Liver (tissue), 9 donors: ENCODE data around the gene CTSE. TPM values are rescaled to one million over a fixed set of nuclear protein-coding genes. Genes with fewer than 3 reads are reported as not detected.

Experiments used
- DNase-seq: peaks from one replicate; pipeline ENCODE4 v3.0.0-alpha.2; 2017; ENCODE audit warnings: low spot score
- H3K27ac ChIP-seq, 2 donors: one replicate each; pipeline ENCODE4 v1.7.0; 2013; ENCODE audit warnings: inconsistent platforms in 2 of 2, low read length in 2 of 2, control low read depth in 1 of 2, low read depth in 1 of 2, mild to moderate bottlenecking in 1 of 2
- H3K27me3 ChIP-seq, 4 donors: one replicate each; pipeline versions ENCODE4 v1.6.1 to v1.7.0; 2013; ENCODE audit warnings: low read length in 3 of 4, inconsistent platforms in 1 of 4, mild to moderate bottlenecking in 1 of 4, moderate library complexity in 1 of 4; ENCODE audit not compliant: control insufficient read depth in 4 of 4, insufficient read depth in 4 of 4
- H3K36me3 ChIP-seq, 4 donors: one replicate each; pipeline versions ENCODE4 v1.6.1 to v1.7.0; 2013; ENCODE audit warnings: low read length in 3 of 4, mild to moderate bottlenecking in 3 of 4, low read depth in 1 of 4, moderate library complexity in 1 of 4; ENCODE audit not compliant: control insufficient read depth in 4 of 4, insufficient read depth in 3 of 4
- H3K4me1 ChIP-seq, 4 donors: one replicate each; pipeline versions ENCODE4 v1.6.1 to v1.7.0; 2013; ENCODE audit warnings: low read length in 3 of 4, mild to moderate bottlenecking in 3 of 4, moderate library complexity in 1 of 4; ENCODE audit not compliant: control insufficient read depth in 4 of 4, insufficient read depth in 4 of 4
- H3K4me3 ChIP-seq, 3 donors: one replicate each; pipeline versions ENCODE4 v1.6.1 to v1.7.0; 2013; ENCODE audit warnings: low read length in 3 of 3, control low read depth in 1 of 3, low read depth in 1 of 3, mild to moderate bottlenecking in 1 of 3
- H3K9ac ChIP-seq, 2 donors: one replicate each; pipeline ENCODE4 v1.7.0; 2013; ENCODE audit warnings: low read length in 2 of 2, mild to moderate bottlenecking in 2 of 2, moderate library complexity in 2 of 2, control low read depth in 1 of 2, low read depth in 1 of 2
- H3K9me3 ChIP-seq, 4 donors: one replicate each; pipeline versions ENCODE4 v1.6.1 to v1.7.0; 2013; ENCODE audit warnings: low read length in 3 of 4; ENCODE audit not compliant: control insufficient read depth in 4 of 4
- ATF3 ChIP-seq: IDR thresholded peaks from 2 replicates; pipeline ENCODE4 v1.6.1; 2016; ENCODE audit warnings: antibody characterized with exemption
- CTCF ChIP-seq: fragments of 150-350 bp; IDR thresholded peaks from 2 replicates; pipeline ENCODE4 v1.5.1; 2017; ENCODE audit warnings: improper control_type of control experiment, low read depth, low read length; ENCODE audit not compliant: missing input control
- EGR1 ChIP-seq, 2 donors: IDR thresholded peaks; 2 replicates each; pipeline ENCODE4 v1.6.1; 2016 to 2018; ENCODE audit warnings: antibody characterized with exemption in 2 of 2, low read depth in 2 of 2
- FOXA1 ChIP-seq: IDR thresholded peaks from 2 replicates; pipeline ENCODE4 v1.6.1; 2016; ENCODE audit warnings: antibody characterized with exemption
- GABPA ChIP-seq, 2 donors: IDR thresholded peaks in 1 of 2; conservative IDR thresholded peaks in 1 of 2; 2 replicates each; pipeline ENCODE4 v1.6.1; 2016; ENCODE audit warnings: antibody characterized with exemption in 2 of 2, mild to moderate bottlenecking in 1 of 2, moderate library complexity in 1 of 2
- HNF4A ChIP-seq, 2 donors: conservative IDR thresholded peaks; 2 replicates each; pipeline ENCODE4 v1.6.1; 2016; ENCODE audit warnings: antibody characterized with exemption in 2 of 2, mild to moderate bottlenecking in 2 of 2
- HNF4G ChIP-seq: IDR thresholded peaks from 2 replicates; pipeline ENCODE4 v1.6.1; 2016; ENCODE audit warnings: antibody characterized with exemption
- JUND ChIP-seq, 2 donors: IDR thresholded peaks; 2 replicates each; pipeline ENCODE4 v1.6.1; 2016; ENCODE audit warnings: antibody characterized with exemption in 2 of 2
- MAX ChIP-seq: IDR thresholded peaks from 2 replicates; pipeline ENCODE4 v1.6.1; 2016; ENCODE audit warnings: antibody characterized with exemption
- NR2F2 ChIP-seq: IDR thresholded peaks from 2 replicates; pipeline ENCODE4 v1.6.1; 2016; ENCODE audit warnings: antibody characterized with exemption
- RAD21 ChIP-seq, 2 donors: IDR thresholded peaks; 2 replicates each; pipeline ENCODE4 v1.6.1; 2016; ENCODE audit warnings: antibody characterized with exemption in 2 of 2, mild to moderate bottlenecking in 2 of 2
- REST ChIP-seq: IDR thresholded peaks from 2 replicates; pipeline ENCODE4 v1.6.1; 2016; ENCODE audit warnings: antibody characterized with exemption, mild to moderate bottlenecking
- RXRA ChIP-seq, 2 donors: IDR thresholded peaks; 2 replicates each; pipeline ENCODE4 v1.6.1; 2017 to 2018; ENCODE audit warnings: antibody characterized with exemption in 2 of 2, mild to moderate bottlenecking in 1 of 2
- SP1 ChIP-seq: IDR thresholded peaks from 2 replicates; pipeline ENCODE4 v1.6.1; 2018; ENCODE audit warnings: antibody characterized with exemption, mild to moderate bottlenecking
- TAF1 ChIP-seq: conservative IDR thresholded peaks from 2 replicates; pipeline ENCODE4 v1.6.1; 2016; ENCODE audit warnings: antibody characterized with exemption, mild to moderate bottlenecking
- YY1 ChIP-seq: IDR thresholded peaks from 2 replicates; pipeline ENCODE4 v1.6.1; 2016; ENCODE audit warnings: antibody characterized with exemption, mild to moderate bottlenecking
- ZBTB33 ChIP-seq: IDR thresholded peaks from 2 replicates; pipeline ENCODE4 v1.6.1; 2016; ENCODE audit warnings: antibody characterized with exemption
- WGBS: extraction: QIAGEN DNeasy Blood & Tissue Kit; methylation state at CpG from one replicate; pipeline ENCODE4 v1.1.7; 2013; 5-methylcytosine and 5-hydroxymethylcytosine counted together
- polyA plus RNA-seq, 2 donors: library from polyadenylated mRNA; stranded (reverse) in 1 of 2; unstranded in 1 of 2; fragments of 200-250 nt in 1 of 2; fragments of >200 nt in 1 of 2; fragmentation: Nextera tagmentation in 1 of 2; extraction: Ambion mirVana in 1 of 2; gene quantifications; one replicate each; pipeline versions ENCODE4 v1.2.1 to v1.2.3, GENCODE V29; 2013 to 2015
- total RNA-seq, 2 donors: library from RNA; depleted of rRNA; stranded (reverse); fragments of >200 nt; gene quantifications; one replicate each; pipeline ENCODE4 v1.2.3, GENCODE V29; 2014
- donor health status: healthy.
- donor health status: healthy.
- donor health status: healthy.
- donor health status: healthy.
- donor health status: healthy.

The CTSE gene
- total and polyA plus RNA-seq, 4 donors = under 0.01 to 32.8 (median 0.06) TPM

GRCh38 chr1:206066479-206067171 is 42.9 kb upstream of the CTSE start:
- Histone ChIP-seq H3K27ac (peak overlapping the region in 1 of 2 donors; percentile 80), H3K27me3 (no peaks in the 10 kb centered on the region), H3K9me3 (no peaks in the 10 kb centered on the region), H3K36me3 (peaks cover 0 to 2% (median 0%) of the 10 kb centered on the region in 4 donors), H3K9ac (no peak overlapping the region), H3K4me1 (peaks cover 0 to 18% (median 13%) of the 10 kb centered on the region in 4 donors), H3K4me3 (no peak overlapping the region)
- 59% methylated on average over 6 of the region's 6 CpGs for WGBS
- DNase-seq = no peak
- TF ChIP-seq RXRA (IDR thresholded peaks at IDR 0.05) (no peak), MAX (no peak), ZBTB33 (no peak), SP1 (no peak), EGR1 (IDR thresholded peaks at IDR 0.05; ENCODE audit: low read depth in 2 of 2) (no peak), HNF4G (no peak), HNF4A (conservative IDR thresholded peaks at IDR 0.05) (no peak), GABPA (IDR thresholded peaks at IDR 0.05 in 1 of 2, conservative IDR thresholded peaks at IDR 0.05 in 1 of 2) (no peak), REST (no peak), YY1 (no peak), NR2F2 (no peak), TAF1 (no peak), CTCF (no peak), RAD21 (IDR thresholded peaks at IDR 0.05) (no peak), FOXA1 (no peak), ATF3 (no peak), JUND (IDR thresholded peaks at IDR 0.05) (no peak)
